GM19023 (cell line): ENCODE data around the gene SCD5.

ENCODE experiments used
- ATAC-seq: cut with Tn5 transposase; IDR thresholded peaks from one replicate; pipeline ENCODE4 v1.9.1; 2021; ENCODE audit warnings: mild to moderate bottlenecking, moderate library complexity; ENCODE audit not compliant: unreplicated experiment

SCD5 gene

DNA sequence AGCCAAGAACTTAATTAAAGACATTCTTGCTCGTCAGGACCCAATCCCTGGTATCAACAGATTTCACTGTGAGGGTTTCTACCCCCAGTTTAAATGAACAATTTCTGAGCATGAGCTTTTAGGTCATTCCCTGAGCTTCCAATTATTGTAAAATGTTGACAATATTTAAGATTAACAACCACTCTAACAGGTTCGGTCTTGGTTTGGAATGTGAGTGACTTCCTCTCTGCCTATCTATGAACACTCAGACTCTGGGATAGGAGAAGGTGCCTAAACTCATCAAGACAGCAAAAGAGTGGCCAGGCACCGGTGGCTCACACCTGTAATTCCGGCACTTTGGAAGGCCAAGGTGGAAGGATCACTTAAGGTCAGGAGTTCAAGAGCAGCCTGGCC, 153.9 kb downstream of the SCD5 start:
- no peak for ATAC-seq

- ATAC-seq = no peak
Measured at GRCh38 chr4:82643994-82644733, 154.4 kb downstream of the SCD5 start.

- no peak for ATAC-seq
Measured at GRCh38 chr4:82642331-82642730, 156.3 kb downstream of the SCD5 start.

DNA sequence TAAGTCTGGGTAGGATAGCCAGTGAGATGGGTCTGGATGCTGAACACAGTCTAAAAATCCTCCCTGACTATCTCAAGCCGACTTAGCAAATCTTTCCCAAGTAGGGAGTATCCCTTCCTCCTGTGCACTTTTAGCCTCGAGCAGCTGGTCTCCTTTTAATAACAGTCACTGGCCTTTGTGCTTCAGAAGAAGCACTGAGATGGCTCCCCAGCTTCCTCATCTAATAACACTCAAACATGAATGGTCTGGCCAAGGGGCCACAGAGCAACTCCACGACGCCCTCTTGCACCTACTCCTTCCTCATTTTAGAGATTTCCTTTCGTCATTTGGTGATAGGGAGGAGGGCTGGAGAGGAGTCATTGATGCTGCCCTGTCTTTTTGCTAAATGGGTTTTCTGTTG, 158.1 kb downstream of the SCD5 start:
- ATAC-seq = no peak

DNA sequence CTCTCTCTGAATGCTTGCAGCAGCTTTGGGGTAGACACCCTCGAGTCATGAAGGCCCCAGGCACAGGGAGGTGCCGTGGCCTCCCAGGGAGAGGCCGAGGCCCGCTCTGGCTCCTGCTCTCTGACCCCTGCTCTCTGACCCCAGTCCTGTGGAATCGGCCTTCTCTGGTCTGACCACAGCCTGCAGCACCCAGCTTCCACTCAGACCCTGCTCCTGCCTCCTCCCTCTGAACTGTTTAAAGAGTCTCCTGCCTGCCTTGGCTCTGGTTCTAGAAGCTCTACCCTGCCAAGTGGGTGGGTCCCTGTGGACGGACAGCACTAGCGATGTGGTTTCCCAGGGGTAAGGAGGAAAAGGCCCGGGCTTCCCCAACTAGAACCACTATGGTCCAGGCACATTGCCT, 158.6 kb downstream of the SCD5 start:
- ATAC-seq = no peak

DNA sequence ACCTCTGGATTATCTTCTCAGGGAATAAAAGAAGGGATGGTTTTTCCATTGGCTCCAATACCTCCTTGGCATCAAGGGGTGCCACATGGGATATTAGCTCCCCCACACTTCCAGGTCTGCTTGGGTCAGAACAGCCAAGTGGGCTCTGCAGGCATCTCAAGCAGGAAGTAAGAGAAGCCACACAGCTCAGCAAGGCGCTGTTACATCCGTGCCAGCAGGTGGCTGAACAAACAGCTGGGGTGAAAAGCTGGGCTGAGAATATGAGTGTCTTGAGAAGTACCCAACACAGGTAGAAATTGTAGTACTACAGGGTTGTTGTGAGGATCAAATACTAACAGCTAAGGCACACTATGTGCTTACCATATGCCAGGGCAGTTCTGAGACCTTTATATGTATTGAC, 160.1 kb downstream of the SCD5 start:
- no peak for ATAC-seq

- no peak for ATAC-seq
Measured at GRCh38 chr4:82630079-82630478, 168.5 kb downstream of the SCD5 start.

DNA sequence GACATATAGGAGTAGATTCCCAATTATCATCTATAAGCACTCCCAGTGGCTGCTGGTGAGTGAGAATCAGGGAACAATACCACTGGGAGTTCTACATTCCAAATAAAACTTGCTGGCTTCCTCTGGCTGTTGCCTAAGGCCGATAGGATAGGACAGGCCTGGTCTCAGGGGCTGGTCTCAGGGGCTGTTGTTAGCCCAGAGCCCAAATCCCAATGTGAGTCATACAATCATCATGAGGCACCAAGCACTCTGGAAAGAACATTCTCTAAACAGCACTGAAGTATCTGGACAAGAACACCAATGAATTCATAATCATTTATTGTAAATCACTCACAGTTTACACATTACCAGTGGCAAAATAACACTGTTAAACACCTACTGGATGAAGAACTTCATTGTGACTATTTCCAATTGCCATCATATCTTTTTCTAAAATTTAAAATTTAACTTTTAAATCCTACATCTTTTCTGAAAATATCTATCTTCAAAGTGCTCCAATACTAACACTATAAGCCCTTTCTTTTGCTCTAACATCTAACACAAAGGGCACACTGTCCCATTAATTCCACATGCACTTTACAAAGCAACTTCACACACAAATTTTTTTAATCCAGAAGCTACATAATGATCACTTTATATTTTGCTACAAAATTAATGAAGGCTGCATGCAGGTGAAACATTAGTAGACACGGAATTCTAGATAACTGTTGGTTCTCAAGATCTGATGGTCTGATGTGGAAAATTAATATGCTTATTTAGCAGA, 169.2 kb downstream of the SCD5 start:
- ATAC-seq = no peak

DNA sequence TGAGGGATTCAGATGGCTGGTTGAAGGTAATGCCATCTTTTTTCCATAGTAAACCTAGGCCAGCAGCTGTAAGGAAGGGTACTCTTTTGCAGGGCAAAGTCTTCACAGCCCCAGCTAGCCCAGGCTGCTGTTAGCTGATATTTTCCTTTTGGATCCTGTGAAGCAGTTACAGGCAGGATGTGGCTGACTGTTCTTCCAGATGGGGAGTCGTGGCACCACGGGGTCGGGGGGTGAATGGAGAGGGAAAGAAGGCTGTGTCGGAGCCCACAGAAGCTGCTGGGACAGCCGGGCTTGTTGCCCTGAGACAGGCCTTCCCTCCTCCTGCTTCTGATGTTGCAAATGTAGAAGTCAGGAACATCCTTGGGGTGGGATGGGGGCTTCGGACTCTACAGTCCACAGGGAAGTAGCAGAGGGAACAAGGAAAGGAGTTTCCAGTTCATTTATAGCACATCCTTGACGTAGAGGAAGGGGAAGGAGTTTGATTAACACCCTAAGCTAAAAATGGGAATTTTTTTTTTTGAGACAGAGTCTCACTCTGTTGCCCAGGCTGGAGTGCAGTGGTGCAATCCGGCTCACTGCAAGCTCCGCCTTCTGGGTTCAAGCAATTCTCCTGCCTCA, 172.2 kb downstream of the SCD5 start:
- ATAC-seq = no peak

DNA sequence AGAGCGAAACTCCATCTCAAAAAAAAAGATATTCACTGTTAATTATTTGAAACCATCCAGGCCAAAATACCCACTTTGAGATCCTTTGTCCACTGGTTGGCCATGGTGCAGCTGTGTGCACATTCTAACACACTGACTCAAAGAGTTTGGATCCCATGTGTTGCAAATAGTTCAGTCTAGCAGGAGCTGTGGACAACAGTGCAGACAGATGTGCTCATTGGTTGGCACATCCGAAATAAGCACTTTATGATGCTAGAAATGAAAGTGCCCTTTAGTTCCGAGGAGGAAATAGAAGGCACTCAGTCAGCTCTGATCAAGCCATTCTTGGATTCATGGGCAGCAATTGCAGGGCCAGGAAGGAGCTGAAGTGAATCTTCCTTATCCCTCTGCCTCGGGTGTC, 173.8 kb downstream of the SCD5 start:
- ATAC-seq = no peak

DNA sequence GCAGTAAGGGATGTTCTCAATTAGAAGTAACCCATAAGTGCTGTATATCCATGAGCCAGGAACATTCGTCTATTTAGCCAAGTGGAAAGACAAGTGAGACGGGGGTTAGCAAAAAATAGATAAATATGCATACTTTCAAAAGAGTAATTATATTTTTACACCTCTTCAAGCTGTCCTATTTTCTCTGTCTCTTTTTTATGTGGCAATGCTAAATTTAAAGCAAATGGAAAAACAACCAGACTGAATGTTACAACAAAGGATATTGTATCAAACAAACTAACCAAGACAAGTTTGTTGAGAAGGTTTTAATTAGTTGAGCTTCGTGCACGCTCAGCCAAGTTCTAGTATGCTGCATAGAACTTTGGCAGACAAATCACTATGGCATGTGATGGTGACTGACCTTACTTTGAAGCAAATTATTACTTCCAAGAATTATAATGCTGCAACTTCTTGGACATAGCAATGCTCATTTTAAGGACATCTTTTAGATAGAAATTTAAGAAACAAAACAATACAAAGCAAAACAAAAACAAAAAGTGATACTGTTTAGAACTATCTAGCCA, 175.4 kb downstream of the SCD5 start:
- ATAC-seq = no peak

DNA sequence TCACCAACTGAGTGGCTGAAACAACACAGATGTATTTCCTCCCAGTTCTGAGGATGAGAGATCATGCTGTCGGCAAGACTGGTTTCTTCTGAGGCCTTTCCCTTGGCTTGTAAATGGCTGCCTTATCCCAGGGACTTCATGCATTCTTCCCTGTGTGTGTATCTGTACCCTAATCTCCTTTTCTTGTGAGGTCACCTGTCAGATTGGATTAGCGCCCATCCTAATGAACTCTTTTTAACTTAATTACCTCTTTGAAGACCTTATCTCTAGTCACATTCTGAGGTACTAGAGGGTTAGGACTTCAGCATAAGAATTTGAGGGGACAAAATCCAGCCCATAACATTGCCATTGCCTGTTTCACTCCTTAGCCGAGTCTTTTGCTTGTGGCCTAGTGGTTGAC, 177.3 kb downstream of the SCD5 start:
- no peak for ATAC-seq

- ATAC-seq = no peak
Measured at GRCh38 chr4:82620126-82620735, 178.4 kb downstream of the SCD5 start.

GRCh38 chr4:82618103-82618720, 180.4 kb downstream of the SCD5 start:
- no peak for ATAC-seq

- no peak for ATAC-seq
Measured at GRCh38 chr4:82614838-82615449, 183.7 kb downstream of the SCD5 start.

GRCh38 chr4:82613121-82613520, 185.5 kb downstream of the SCD5 start:
- no peak for ATAC-seq

DNA sequence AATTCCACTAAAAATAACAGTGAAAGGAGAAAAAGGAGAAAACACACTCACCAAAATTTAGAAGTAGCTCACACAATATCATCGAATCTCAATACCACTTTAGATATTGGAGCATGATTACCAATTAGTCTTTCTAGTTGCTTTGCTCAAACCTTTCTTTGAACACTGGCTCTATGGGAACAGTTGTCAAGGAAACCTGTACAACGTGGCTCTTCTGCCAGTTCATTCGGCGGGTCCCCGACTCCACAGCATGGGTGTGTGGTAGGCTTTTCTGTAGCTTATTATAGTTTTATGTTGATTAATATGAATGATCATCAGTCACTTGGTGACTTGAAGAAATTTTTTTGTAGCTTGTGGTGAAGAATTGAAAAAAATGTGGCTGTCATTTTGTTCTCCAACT, 186.6 kb downstream of the SCD5 start:
- ATAC-seq = no peak

- ATAC-seq = no peak
Measured at GRCh38 chr4:82611527-82611926, 187.1 kb downstream of the SCD5 start.

DNA sequence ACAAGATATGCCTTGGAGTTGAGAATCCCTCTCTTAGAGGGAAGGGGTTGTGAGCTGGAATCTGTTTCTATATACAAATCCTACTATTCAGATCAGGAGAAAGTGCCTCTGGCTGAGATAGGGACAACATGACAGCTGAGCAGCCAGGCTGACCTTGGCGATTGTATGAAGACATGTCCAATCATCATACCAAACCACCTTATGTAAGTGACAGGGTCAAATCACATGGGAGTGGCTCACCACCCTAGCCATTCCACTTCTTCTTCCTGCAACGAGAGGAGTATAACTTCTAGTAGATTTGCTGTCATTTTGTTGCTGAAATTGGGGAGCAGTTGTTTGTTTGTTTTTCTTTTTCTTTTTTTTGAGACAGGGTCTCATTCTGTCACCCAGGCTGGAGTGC, 188.6 kb downstream of the SCD5 start:
- no peak for ATAC-seq

GRCh38 chr4:82606622-82607021, 192.0 kb downstream of the SCD5 start:
- ATAC-seq = no peak

DNA sequence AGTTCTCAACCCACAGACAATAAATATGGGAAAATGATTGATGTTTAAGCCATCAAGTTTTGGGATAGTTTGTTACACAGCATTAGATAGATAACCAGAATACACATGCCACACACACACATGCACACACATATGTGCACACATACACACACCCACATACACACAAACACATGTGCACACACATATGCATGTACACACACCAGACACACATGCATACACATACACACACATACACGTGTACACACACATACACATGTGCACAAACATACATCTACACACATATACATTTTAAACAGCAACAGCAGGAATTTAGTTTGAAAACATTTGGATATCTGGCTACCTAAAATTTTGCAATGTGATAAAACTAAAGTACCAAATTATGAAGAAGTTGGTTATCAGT, 194.1 kb downstream of the SCD5 start:
- ATAC-seq = no peak
